Liver (tissue), 3 donors: ENCODE data around the gene NECTIN1.

Experiments used
- FOXA1 ChIP-seq: IDR thresholded peaks from 2 replicates; pipeline ENCODE4 v1.6.1; 2016; ENCODE audit warnings: antibody characterized with exemption
- RAD21 ChIP-seq, 2 donors: IDR thresholded peaks; 2 replicates each; pipeline ENCODE4 v1.6.1; 2016; ENCODE audit warnings: antibody characterized with exemption in 2 of 2, mild to moderate bottlenecking in 2 of 2
- TF ChIP-seq, protein P1 (sequence below): fragments of 150-350 bp; IDR thresholded peaks from 2 replicates; pipeline ENCODE4 v1.5.1; 2017; ENCODE audit warnings: improper control_type of control experiment, low read depth, low read length; ENCODE audit not compliant: missing input control
- donor health status: healthy.
- donor health status: healthy.

DNA sequence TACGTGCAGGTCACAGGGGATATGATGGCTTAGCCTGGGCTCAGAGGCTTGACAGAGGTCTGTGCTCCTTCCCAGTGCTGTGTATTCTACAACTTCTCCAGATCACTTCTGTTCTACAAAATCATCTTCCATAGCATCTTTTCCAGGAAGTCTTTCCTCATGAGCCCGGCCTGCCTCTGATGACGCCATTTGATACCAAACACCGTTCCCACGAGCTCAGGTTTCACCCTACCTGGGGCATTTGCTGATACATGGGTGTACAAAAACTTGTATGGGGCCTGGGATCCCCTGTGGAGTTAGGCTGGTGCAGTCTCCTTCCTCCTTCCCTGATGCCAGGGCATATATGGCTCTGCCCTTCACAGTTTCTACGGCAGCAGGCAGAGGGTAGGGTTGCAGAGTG, 78.7 kb downstream of the NECTIN1 start:
- TF ChIP-seq, protein P1, sequence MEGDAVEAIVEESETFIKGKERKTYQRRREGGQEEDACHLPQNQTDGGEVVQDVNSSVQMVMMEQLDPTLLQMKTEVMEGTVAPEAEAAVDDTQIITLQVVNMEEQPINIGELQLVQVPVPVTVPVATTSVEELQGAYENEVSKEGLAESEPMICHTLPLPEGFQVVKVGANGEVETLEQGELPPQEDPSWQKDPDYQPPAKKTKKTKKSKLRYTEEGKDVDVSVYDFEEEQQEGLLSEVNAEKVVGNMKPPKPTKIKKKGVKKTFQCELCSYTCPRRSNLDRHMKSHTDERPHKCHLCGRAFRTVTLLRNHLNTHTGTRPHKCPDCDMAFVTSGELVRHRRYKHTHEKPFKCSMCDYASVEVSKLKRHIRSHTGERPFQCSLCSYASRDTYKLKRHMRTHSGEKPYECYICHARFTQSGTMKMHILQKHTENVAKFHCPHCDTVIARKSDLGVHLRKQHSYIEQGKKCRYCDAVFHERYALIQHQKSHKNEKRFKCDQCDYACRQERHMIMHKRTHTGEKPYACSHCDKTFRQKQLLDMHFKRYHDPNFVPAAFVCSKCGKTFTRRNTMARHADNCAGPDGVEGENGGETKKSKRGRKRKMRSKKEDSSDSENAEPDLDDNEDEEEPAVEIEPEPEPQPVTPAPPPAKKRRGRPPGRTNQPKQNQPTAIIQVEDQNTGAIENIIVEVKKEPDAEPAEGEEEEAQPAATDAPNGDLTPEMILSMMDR: no peak
- TF ChIP-seq FOXA1 (no peak), RAD21 (IDR thresholded peaks at IDR 0.05) (no peak)
